Calu3 (cell line): Measurements from ENCODE around the gene PLA2R1. TPM values are rescaled to one million over a fixed set of nuclear protein-coding genes. Genes with fewer than 3 reads are reported as not detected.

Experiments used
- BruUV-seq: library from RNA; stranded (reverse); fragments of 400-500 nt; replicated peaks from 2 replicates; lab custom pipeline; 2021; lab: Mats Ljungman, UMichigan
- CTCF ChIA-PET: fragments of 300-600 bp; sonication (Branson Sonifier 250); formaldehyde crosslinking; loops from one replicate; lab custom pipeline; 2022; ENCODE audit warnings: antibody characterized with exemption; lab: Charles Lee
- DNase-seq: peaks from one replicate; pipeline ENCODE4 v3.0.0; 2022
- H3K27ac Mint-ChIP-seq: one replicate; pipeline ENCODE4 v1.8.0; 2022; ENCODE audit warnings: mixed read lengths; ENCODE audit not compliant: unreplicated experiment
- H3K27me3 Mint-ChIP-seq: one replicate; pipeline ENCODE4 v1.8.0; 2022; ENCODE audit warnings: mixed read lengths; ENCODE audit not compliant: unreplicated experiment
- H3K36me3 Mint-ChIP-seq: one replicate; pipeline ENCODE4 v1.8.0; 2022; ENCODE audit warnings: mild to moderate bottlenecking, moderate library complexity, mixed read lengths; ENCODE audit not compliant: insufficient read depth, unreplicated experiment
- H3K4me1 Mint-ChIP-seq: one replicate; pipeline ENCODE4 v1.8.0; 2022; ENCODE audit warnings: mild to moderate bottlenecking, low read depth, mixed read lengths; ENCODE audit not compliant: unreplicated experiment
- H3K4me3 Mint-ChIP-seq: one replicate; pipeline ENCODE4 v1.8.0; 2022; ENCODE audit warnings: mild to moderate bottlenecking, low read depth, moderate library complexity, mixed read lengths; ENCODE audit not compliant: unreplicated experiment
- H3K9me3 Mint-ChIP-seq: one replicate; pipeline ENCODE4 v1.8.0; 2022; ENCODE audit warnings: low read depth, mixed read lengths; ENCODE audit not compliant: unreplicated experiment
- intact Hi-C: fragments of 100-400 bp; cut with micrococcal nuclease; formaldehyde crosslinking; loops from one replicate; pipeline ENCODE4 v1.10.0; 2022; ENCODE audit not compliant: unreplicated experiment
- total RNA-seq: library from RNA; stranded (reverse); gene quantifications from 2 replicates; pipeline ENCODE4 v1.2.3, GENCODE V29; 2022
- TF ChIP-seq, protein P1 (sequence below): fragments of 200-600 bp; IDR thresholded peaks from one replicate; pipeline ENCODE4 v1.8.0; 2022; ENCODE audit warnings: antibody characterized with exemption; ENCODE audit not compliant: unreplicated experiment

Gene PLA2R1
- total RNA-seq, 1 experiment from 2014 or later, result 5.8 TPM

GRCh38 chr2:160075171-160075570, 12.8 kb upstream of the PLA2R1 start:
- CTCF ChIA-PET, result interaction anchor here (0.5 to 0.9 kb wide), 2 partner anchors 11 to 246 kb away, joined by 3 to 4 read pairs; no protein-coding TSS in a partner anchor
- peak; percentile 60 for DNase-seq
- H3K4me3 Mint-ChIP-seq, result no peak overlapping the region
- peaks cover 4% of the 10 kb centered on the region for H3K9me3 Mint-ChIP-seq
- intact Hi-C loops, result no loop called here
- H3K27me3 Mint-ChIP-seq, result no peaks in the 10 kb centered on the region
- peaks cover 17% of the 10 kb centered on the region for H3K4me1 Mint-ChIP-seq
- no peak overlapping the region for H3K27ac Mint-ChIP-seq
- no TSS peak for BruUV-seq
- TF ChIP-seq, protein P1, sequence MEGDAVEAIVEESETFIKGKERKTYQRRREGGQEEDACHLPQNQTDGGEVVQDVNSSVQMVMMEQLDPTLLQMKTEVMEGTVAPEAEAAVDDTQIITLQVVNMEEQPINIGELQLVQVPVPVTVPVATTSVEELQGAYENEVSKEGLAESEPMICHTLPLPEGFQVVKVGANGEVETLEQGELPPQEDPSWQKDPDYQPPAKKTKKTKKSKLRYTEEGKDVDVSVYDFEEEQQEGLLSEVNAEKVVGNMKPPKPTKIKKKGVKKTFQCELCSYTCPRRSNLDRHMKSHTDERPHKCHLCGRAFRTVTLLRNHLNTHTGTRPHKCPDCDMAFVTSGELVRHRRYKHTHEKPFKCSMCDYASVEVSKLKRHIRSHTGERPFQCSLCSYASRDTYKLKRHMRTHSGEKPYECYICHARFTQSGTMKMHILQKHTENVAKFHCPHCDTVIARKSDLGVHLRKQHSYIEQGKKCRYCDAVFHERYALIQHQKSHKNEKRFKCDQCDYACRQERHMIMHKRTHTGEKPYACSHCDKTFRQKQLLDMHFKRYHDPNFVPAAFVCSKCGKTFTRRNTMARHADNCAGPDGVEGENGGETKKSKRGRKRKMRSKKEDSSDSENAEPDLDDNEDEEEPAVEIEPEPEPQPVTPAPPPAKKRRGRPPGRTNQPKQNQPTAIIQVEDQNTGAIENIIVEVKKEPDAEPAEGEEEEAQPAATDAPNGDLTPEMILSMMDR, result no peak
- peaks cover 10% of the 10 kb centered on the region for H3K36me3 Mint-ChIP-seq

DNA sequence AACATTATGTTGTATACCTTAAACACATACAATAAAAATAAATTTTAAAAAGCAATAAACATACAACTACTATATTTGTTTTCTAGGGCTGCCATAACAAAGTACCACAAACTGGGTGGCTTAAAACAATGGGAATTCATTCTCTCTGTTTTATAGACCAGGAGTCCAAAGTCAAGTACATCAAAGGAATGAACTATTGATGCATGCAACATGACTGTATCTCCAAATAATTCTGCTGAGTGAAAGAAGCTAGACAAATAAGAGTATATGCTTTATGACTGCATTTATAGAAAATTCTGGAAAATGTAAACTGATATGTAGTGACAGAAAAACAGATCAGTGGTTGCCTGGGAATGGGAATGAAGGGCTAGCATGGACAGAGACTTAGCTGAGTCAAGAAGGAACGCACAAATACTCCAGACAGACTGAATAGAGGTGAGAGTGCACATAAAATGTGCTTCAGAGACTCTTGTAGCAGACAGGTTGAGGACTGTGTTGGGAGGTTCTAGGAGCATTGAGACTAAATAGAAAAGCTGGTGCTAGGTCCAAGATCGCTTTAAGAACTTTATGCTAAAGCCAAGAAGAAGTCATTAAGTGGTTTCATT, 11.0 kb upstream of the PLA2R1 start:
- Mint-ChIP-seq H3K27me3 (no peaks in the 10 kb centered on the region), H3K9me3 (peaks cover 4% of the 10 kb centered on the region), H3K4me3 (no peak overlapping the region), H3K36me3 (peaks cover 10% of the 10 kb centered on the region), H3K27ac (no peak overlapping the region), H3K4me1 (peaks cover 16% of the 10 kb centered on the region)
- intact Hi-C loops, result no loop called here
- DNase-seq, result no peak
- BruUV-seq, result no TSS peak
- CTCF ChIA-PET, result no interaction called here
- TF ChIP-seq, protein P1, result no peak

- CTCF ChIA-PET, result no interaction called here
- peaks cover 5% of the 10 kb centered on the region for H3K4me1 Mint-ChIP-seq
- no peak overlapping the region for H3K27ac Mint-ChIP-seq
- H3K27me3 Mint-ChIP-seq, result no peaks in the 10 kb centered on the region
- DNase-seq, result no peak
- peaks cover 8% of the 10 kb centered on the region for H3K9me3 Mint-ChIP-seq
- no peaks in the 10 kb centered on the region for H3K36me3 Mint-ChIP-seq
- no peak overlapping the region for H3K4me3 Mint-ChIP-seq
- BruUV-seq, result no TSS peak
- intact Hi-C loops, result no loop called here
- TF ChIP-seq, protein P1, result no peak
Measured at GRCh38 chr2:160068906-160069305, 6.5 kb upstream of the PLA2R1 start.

DNA sequence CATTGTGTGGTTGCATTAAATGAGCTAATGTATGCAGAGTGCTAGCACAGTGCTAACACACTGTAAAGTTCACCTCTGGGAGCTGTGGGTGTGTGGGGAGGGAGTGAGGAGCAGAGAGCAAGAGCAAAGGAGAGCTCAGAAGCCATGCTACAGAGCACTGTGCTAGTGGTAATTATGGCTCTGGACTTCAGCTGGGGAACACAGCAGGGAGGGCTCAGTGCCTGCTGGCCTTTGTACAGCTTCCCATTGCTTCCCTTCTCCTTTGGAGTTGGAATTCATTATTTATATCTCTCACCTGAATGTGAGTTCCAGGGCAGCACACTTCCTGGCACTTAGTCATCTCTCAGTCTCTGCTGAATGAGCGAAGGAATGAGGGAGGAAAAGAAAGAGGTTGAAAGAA, 2.5 kb upstream of the PLA2R1 start:
- no peaks in the 10 kb centered on the region for H3K27me3 Mint-ChIP-seq
- BruUV-seq, result no TSS peak
- DNase-seq, result no peak
- TF ChIP-seq, protein P1, result no peak
- peaks cover 25% of the 10 kb centered on the region for H3K4me1 Mint-ChIP-seq
- H3K36me3 Mint-ChIP-seq, result peaks cover 16% of the 10 kb centered on the region
- no peak overlapping the region for H3K4me3 Mint-ChIP-seq
- intact Hi-C loops, result no loop called here
- no peak overlapping the region for H3K27ac Mint-ChIP-seq
- H3K9me3 Mint-ChIP-seq, result peaks cover 4% of the 10 kb centered on the region
- CTCF ChIA-PET, result interaction anchor here (0.7 kb wide), 1 partner anchor 10 kb away, joined by 4 read pairs; no protein-coding TSS in a partner anchor
